Measurements from ENCODE around the gene TNFAIP8L3.
A peak's percentile ranks its signal among the peaks of the same experiment; 100 is the strongest.
"Not testable (repeated sequence)": the region's sequence is repeated elsewhere in the genome, so short reads cannot be mapped to it uniquely, and the experiment has no call there.

Gene TNFAIP8L3

DNA sequence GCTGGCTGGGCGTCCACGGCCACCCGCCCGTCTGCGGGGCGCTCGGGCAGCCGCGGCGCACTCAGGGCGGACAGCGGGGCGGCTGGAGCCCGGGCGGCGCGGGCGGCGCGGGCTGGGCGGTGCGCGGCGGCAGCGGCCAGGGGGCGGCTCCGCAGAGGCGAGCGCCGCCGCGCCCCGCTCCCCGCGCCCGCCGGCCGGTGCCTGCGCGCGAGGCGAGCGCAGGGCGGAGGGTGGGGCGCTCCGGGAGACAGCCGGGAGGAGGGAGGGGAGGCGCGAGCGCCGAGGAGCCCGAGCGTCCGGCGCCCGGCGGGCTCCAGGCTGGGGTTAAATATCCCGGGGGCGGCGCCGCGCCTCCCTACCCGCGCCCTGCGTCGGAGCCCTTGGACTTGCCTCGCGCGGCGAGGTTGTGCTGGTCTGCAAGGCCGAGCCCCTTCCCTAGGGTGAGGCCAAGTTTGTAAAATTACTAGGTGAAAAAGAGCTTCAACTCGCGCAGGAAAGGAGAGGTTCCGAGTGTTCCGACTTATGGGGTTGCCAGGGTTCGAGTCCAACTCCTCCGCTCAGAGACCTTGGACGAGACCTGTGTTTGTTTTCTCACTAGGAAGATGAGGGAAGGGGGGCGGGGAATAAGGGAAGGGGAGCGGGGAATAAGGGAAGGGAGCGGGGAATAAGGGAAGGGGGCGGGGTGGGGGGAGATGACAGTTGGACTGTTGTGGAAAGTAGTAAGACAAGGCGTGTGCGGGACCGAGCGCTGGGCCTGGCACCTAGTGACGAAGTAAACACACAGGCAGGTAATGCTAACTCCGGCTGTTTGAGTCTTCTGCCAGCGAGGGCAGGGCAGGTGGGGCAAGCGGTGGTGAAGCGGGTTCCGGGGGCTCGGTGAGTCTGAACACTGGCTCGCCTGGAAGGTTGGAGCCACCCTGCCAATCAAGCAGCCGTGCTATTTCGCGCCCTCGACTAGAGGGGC is at the start of gene TNFAIP8L3:
Gene TNFAIP8L3 (minus strand): TSS at position 301 of the 964 bp plus-strand sequence. CDS start 311 bp downstream, outside the sequence.
- Histone ChIP-seq H3K4me1 (ENCODE audit: insufficient read depth, low read length) (no peaks in the 10 kb centered on the region; the same call in 1 of the 2 replicates), H3K9ac (ENCODE audit: low read depth, low read length) (peak within 1 kb of the TSS; percentile 63; the same call in 1 of the 2 replicates), H3K9me3 (ENCODE audit: control insufficient read depth, insufficient read depth, low read length) (no peaks in the 10 kb centered on the region), H3K36me3 (ENCODE audit: insufficient read depth, low read length) (no peaks in the 10 kb centered on the region)

DNA sequence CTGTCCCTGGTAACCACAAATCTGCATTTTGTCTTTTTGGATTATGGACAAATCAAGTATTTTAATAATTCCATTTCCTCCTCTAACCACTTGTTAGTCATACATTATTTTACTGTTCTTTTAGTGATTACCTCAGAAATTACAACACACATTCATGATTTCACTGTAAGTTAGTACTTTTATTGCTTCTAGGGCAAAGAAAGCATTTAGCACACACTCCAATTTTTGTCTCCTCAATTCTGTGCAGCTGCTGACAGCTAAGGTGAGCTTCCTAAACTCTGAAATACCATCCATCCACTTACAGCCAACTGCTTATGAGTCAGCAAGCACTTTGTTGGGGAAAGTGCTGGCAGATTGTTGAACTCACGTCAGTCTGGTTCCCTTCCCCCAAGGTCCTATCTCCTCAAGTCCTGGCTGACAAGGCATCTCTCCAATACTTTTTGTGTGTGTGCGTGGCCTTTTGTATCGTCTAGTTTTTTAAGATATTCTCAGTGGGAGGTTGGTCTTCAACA is 49.4 kb upstream of the TNFAIP8L3 start:
- Histone ChIP-seq H3K9ac (ENCODE audit: low read depth, low read length) (no peak overlapping the region), H3K4me1 (ENCODE audit: insufficient read depth, low read length) (peaks cover 7% of the 10 kb centered on the region), H3K9me3 (ENCODE audit: control insufficient read depth, insufficient read depth, low read length) (no peaks in the 10 kb centered on the region; the same call in 1 of the 2 replicates), H3K36me3 (ENCODE audit: insufficient read depth, low read length) (no peaks in the 10 kb centered on the region)

DNA sequence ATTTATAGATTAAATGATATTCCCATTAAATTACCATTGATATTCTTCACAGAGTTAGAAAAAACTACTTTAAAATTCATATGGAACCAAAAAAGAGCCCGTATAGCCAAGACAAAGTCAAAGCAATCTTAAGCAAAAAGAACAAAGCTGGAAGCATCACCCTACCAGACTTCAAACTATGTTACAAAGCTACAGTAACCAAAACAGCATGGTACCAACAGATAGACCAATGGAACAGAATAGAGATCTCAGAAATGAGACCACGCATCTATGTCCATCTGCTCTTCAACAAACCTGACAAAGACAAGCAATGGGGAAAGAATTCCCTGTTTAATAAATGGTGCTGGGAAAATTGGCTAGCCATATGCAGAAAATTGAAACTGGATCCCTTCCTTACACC is 45.6 kb upstream of the TNFAIP8L3 start:
- H3K4me1 ChIP-seq (ENCODE audit: insufficient read depth, low read length); H3K9ac ChIP-seq (ENCODE audit: low read depth, low read length); H3K9me3 ChIP-seq (ENCODE audit: control insufficient read depth, insufficient read depth, low read length); H3K36me3 ChIP-seq (ENCODE audit: insufficient read depth, low read length): not testable (repeated sequence)

DNA sequence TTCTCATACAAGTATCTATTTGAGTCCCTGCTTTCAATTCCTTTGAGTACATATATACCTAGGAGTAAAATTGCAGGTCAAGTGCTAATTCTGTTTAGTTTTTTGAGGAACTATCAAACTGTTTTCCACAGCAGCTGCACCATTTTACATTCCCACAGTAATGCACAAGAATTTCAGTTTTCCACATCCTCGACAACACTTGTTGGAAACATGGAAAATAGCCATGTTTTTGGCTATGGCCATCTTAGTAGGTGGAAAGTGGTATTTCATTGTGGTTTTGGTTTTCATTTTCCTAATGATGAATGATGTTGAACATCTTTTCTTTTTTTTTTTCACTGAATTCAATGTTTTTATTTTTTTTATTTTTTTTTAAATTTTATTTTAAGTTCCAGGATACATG is 44.4 kb upstream of the TNFAIP8L3 start:
- Histone ChIP-seq H3K36me3 (ENCODE audit: insufficient read depth, low read length) (no peaks in the 10 kb centered on the region), H3K9ac (ENCODE audit: low read depth, low read length) (no peak overlapping the region), H3K9me3 (ENCODE audit: control insufficient read depth, insufficient read depth, low read length) (no peaks in the 10 kb centered on the region; the same call in 1 of the 2 replicates), H3K4me1 (ENCODE audit: insufficient read depth, low read length) (peaks cover 4% of the 10 kb centered on the region)

DNA sequence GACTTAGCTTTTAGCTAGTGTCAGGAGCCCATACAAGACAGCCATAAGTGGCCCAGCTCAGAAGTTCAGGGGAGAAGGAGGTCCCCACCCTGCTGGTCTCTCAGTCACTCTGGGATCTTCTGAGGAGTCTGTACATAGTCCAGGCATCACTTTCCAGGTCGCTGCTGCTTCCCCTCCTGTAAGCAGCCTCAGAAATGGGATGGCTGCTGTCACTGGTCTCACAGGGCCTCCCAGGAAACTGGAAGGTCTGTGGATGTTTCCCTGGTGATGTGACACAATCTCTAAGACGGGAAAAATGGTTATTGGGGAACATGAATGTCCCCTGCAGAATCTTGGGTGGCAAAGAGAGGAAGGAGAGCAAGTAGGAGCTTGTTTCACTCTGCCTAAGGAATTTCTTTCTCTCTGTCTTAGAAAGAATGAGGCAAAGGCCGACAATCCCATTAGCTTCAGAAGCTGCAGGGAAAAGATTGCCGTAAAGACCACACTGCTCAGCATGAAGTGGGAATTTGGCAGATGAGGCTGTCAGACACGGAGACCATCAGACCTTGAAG is 43.2 kb upstream of the TNFAIP8L3 start:
- Histone ChIP-seq H3K4me1 (ENCODE audit: insufficient read depth, low read length) (no peaks in the 10 kb centered on the region), H3K9me3 (ENCODE audit: control insufficient read depth, insufficient read depth, low read length) (no peaks in the 10 kb centered on the region; the same call in 1 of the 2 replicates), H3K36me3 (ENCODE audit: insufficient read depth, low read length) (no peaks in the 10 kb centered on the region), H3K9ac (ENCODE audit: low read depth, low read length) (no peak overlapping the region)

DNA sequence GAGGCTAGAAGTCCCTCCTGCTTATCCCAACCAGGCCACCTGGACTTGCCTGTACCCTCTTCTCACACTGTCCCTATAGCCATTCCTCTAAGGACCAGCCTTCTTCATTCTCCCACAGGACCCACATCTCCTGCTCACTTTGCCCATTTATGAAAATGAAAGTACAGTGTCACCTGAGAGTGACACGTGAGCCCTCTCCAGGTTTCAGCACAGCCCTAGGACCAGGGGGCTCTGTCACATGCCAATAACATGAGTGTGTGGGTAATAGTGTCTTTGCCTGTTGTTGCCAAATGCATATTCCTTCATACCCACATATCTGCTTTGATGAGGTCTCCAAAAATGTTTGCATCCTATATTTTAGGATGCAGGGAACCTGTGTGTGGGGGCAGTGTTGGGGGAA is 42.3 kb upstream of the TNFAIP8L3 start:
- Histone ChIP-seq H3K9ac (ENCODE audit: low read depth, low read length) (no peak overlapping the region), H3K9me3 (ENCODE audit: control insufficient read depth, insufficient read depth, low read length) (no peaks in the 10 kb centered on the region; the same call in 1 of the 2 replicates), H3K4me1 (ENCODE audit: insufficient read depth, low read length) (no peaks in the 10 kb centered on the region), H3K36me3 (ENCODE audit: insufficient read depth, low read length) (no peaks in the 10 kb centered on the region)

DNA sequence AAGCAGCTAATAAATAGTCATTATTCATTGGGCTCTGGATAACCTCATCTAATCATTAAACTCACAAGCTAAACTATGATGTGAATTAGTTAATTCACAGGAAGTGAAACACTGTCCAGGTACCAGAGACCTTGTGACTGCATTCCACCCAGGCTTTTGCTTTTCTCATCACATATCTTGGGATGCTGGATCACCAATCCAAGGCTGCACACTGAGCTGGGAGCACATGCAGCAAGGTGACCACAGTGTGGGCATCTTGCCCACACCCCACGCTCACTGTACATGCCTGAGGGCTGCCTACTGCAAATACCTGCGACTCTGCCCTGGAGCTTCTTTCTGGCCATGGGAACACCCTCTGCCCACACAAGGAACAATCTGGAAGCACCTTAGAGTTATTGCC is 40.6 kb upstream of the TNFAIP8L3 start:
- Histone ChIP-seq H3K9me3 (ENCODE audit: control insufficient read depth, insufficient read depth, low read length) (no peaks in the 10 kb centered on the region), H3K4me1 (ENCODE audit: insufficient read depth, low read length) (no peaks in the 10 kb centered on the region), H3K36me3 (ENCODE audit: insufficient read depth, low read length) (no peaks in the 10 kb centered on the region), H3K9ac (ENCODE audit: low read depth, low read length) (no peak overlapping the region)

DNA sequence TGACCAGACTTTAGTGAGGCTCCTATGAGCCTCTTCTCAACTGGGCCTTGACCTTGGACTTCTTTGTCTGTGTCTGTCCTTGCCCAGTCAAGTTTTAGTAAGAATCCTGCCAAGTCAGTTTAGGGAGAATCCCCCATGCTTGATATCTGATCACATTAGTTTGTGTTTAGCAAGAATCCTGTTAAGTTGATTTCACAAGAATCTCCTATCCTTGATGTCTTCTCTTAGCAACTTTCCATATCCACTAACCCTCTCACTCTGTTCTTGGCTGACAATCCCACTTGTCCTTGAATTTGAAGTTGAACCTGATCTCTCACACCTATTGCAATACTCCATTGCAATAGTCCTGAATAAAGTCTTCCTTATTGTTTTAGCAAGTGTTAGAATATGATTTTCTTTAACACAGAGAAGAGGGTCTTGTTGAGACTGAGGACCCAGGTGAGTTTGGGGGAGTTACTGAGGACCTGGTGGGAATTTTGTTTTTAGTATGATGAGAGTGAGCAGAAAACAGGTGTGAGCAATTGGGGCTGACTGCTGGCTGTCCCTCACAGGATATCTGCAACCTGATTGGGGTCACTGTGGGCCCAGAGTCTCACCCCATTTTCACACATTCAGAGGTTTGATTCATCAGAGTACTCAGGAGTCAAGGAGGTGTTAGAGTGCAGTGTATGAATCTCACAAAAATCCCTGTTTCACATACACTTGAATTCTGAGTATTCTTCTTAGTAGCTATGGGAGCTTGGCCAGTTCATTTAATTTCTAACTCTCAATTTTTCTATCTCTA is 39.9 kb upstream of the TNFAIP8L3 start:
- H3K9me3 ChIP-seq (ENCODE audit: control insufficient read depth, insufficient read depth, low read length): no peaks in the 10 kb centered on the region
- no peak overlapping the region for H3K9ac ChIP-seq (ENCODE audit: low read depth, low read length)
- H3K36me3 ChIP-seq (ENCODE audit: insufficient read depth, low read length): no peaks in the 10 kb centered on the region
- no peaks in the 10 kb centered on the region for H3K4me1 ChIP-seq (ENCODE audit: insufficient read depth, low read length)

DNA sequence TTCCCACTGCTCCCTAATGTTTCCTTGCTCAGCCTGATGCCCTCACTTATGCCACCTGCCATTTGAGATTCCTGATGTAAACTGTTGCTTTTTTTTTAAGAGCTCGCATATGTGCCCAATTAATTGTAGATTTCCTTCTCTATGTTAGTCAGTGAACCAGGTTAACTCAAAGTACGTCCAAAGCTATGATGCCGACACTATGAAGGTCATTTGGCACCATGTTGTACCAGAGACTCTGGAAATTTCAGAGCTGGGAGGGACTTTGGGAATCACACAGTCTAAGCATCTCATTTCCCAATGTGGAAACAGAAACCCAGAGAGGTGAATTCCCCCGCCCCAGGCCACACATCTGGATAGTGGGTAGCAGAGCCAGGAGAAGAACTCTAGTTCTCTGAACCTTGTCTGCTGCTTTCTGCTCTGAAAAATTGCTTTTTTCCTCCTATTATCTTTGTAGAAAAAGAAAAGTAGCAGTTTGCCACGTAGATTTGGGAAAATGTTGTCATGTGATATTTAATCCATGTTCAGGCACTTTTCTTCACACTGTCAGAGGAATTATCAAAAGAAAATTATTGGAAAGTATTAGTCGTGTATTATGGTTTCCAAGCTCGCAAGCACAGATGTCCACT is 38.5 kb upstream of the TNFAIP8L3 start:
- Histone ChIP-seq H3K36me3 (ENCODE audit: insufficient read depth, low read length) (no peaks in the 10 kb centered on the region), H3K9me3 (ENCODE audit: control insufficient read depth, insufficient read depth, low read length) (no peaks in the 10 kb centered on the region), H3K9ac (ENCODE audit: low read depth, low read length) (no peak overlapping the region), H3K4me1 (ENCODE audit: insufficient read depth, low read length) (no peaks in the 10 kb centered on the region)

DNA sequence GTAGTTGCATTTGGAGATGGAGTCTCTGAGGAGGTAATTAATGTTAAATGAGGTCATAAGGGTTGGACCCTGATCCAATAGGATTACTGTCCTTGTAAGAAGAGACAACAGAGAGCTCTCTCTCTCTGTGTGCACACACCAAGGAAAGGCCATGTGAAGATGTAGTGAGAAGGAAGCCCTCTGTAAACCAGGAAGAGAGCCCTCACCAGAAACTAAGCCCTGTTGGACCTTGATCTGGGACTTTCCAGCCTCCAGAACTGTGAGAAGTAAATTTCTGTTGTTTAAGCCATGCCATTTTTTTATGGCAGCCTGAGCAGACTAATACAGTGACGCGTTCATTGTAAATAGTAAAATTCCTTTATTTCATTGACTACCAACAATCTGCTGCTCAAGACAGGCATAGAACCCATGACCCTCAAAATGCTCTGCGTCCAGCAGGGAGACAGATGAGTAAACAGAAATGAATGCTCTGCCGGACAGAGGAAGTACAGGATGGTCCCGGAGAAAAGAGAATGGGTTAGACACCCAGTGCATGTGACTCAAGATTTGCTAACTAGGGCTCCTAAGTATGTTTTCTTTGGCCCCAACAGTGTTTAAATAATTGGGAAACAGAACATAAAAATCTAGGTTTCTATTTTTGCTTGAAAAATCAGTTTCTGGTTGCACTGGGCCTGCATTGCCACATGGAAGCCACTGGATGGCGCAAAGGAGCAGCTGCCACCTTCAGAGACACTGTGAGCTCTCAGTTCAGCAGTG is 37.9 kb upstream of the TNFAIP8L3 start:
- no peaks in the 10 kb centered on the region for H3K4me1 ChIP-seq (ENCODE audit: insufficient read depth, low read length)
- H3K9ac ChIP-seq (ENCODE audit: low read depth, low read length): no peak overlapping the region
- H3K9me3 ChIP-seq (ENCODE audit: control insufficient read depth, insufficient read depth, low read length): no peaks in the 10 kb centered on the region
- H3K36me3 ChIP-seq (ENCODE audit: insufficient read depth, low read length): no peaks in the 10 kb centered on the region

DNA sequence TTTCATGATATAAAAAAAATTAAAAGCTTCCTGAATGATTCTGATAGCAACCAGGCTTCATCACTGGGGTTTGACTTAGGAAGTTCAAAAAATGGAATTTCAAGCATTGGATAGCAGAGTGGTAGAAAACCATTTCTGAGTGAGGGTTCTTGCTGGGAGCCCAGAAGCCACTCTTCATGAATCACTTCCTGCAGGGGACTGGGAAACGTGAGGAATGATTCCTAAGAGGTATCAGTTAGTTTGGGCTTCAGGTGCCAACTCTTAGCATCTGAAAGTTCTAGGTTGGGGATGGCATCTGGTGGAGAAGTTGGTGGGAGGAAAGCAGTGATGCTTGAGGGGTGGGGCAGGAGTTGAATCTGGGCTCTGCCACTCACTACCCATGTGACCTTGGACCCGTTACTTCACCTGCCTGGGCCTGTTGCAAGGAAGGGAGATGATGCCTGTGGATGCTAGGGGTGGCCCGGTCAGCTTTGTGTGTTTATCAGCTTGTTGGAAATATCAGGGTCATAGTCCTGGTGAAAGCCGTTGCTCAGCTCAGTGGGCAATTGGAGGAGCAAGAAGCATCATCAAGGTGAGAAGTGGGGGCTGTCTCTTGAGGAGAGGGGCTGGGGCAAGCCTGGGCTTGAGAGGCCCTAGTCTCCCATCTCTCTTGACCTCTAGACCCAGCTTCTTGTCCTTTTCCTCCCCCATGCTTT is 37.0 kb upstream of the TNFAIP8L3 start:
- Histone ChIP-seq H3K9ac (ENCODE audit: low read depth, low read length) (no peak overlapping the region), H3K4me1 (ENCODE audit: insufficient read depth, low read length) (no peaks in the 10 kb centered on the region), H3K36me3 (ENCODE audit: insufficient read depth, low read length) (no peaks in the 10 kb centered on the region), H3K9me3 (ENCODE audit: control insufficient read depth, insufficient read depth, low read length) (no peaks in the 10 kb centered on the region)

DNA sequence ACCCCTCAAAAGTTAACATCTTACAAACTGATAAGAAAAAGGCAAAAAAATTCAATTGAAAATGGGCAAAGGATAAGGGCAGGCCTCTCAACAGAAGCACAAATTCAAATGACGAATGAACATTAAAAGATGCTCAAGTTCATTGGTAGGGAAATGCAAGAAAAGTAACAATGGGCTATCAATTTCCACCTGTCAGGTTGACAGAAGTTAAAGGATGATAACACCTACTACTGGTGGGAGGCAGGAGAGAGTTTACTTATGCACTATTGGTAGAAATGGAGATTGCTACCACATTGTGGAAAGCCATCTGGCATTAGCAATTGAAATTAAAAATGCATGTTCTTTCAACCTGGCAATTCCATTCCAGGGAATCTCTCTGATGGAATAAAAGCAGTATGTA is 35.6 kb upstream of the TNFAIP8L3 start:
- no peaks in the 10 kb centered on the region for H3K36me3 ChIP-seq (ENCODE audit: insufficient read depth, low read length)
- no peaks in the 10 kb centered on the region for H3K4me1 ChIP-seq (ENCODE audit: insufficient read depth, low read length)
- no peak overlapping the region for H3K9ac ChIP-seq (ENCODE audit: low read depth, low read length)
- H3K9me3 ChIP-seq (ENCODE audit: control insufficient read depth, insufficient read depth, low read length): no peaks in the 10 kb centered on the region
